ENCODE results near the gene SLC10A4.
"Not testable (repeated sequence)": the region's sequence is repeated elsewhere in the genome, so short reads cannot be mapped to it uniquely, and the experiment has no call there.

Gene SLC10A4

GRCh38 chr4:48450740-48451139 is 32.4 kb upstream of the SLC10A4 start:
- no peak for DNase-seq (ENCODE audit: low read depth)
- no peak for TF ChIP-seq CTCF (conservative IDR thresholded peaks at IDR 0.05; ENCODE audit: control insufficient read depth, insufficient read depth, low read depth, low read length)
- H3K4me3 ChIP-seq (ENCODE audit: control insufficient read depth, low read depth, low read length), result no peak overlapping the region

DNA sequence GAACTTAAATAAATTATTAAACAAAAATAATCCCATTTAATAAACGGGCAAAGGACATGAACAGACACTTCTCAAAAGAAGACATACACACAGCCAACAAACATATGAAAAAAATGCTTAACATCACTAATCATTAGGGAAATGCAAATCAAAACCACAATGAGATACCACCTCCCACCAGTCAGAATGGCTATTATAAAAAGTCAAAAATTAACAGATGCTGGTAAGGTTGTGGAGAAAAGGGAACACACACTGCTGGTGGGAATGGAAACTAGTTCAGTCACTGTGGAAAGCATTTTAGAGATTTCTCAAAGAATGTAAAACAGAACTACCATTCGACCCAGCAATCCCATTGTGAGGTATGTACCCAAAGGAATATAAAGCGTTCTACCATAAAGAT is 31.5 kb upstream of the SLC10A4 start:
- H3K4me3 ChIP-seq (ENCODE audit: control insufficient read depth, low read depth, low read length); DNase-seq (ENCODE audit: low read depth): not testable (repeated sequence)

DNA sequence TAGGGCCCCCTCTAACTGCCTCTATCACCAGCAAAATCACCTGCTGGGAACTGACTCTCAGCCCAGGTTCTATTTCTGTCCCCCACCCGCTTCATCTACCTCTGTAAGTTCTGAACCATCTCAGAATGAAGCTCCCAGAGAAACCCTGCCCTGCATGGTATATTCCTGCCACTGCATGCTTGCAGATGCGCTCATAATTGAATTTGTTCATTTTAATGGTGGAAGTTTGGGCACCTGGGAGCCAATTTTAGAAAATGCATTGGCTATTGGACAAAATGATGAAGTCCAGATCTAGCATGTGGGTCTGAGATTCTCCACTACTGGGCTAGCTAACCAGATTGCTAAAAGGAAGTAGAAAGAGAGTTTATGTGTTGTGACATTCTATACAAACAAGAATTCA is 28.6 kb upstream of the SLC10A4 start:
- no peak for TF ChIP-seq CTCF (conservative IDR thresholded peaks at IDR 0.05; ENCODE audit: control insufficient read depth, insufficient read depth, low read depth, low read length)
- DNase-seq (ENCODE audit: low read depth), result no peak
- no peak overlapping the region for H3K4me3 ChIP-seq (ENCODE audit: control insufficient read depth, low read depth, low read length)

- H3K4me3 ChIP-seq (ENCODE audit: control insufficient read depth, low read depth, low read length), result no peak overlapping the region
- no peak for DNase-seq (ENCODE audit: low read depth)
- TF ChIP-seq CTCF (conservative IDR thresholded peaks at IDR 0.05; ENCODE audit: control insufficient read depth, insufficient read depth, low read depth, low read length), result no peak
These were observed 22.1 kb upstream of the SLC10A4 start for GRCh38 chr4:48461000-48461399.

- no peak for DNase-seq (ENCODE audit: low read depth)
- TF ChIP-seq CTCF (conservative IDR thresholded peaks at IDR 0.05; ENCODE audit: control insufficient read depth, insufficient read depth, low read depth, low read length), result no peak
- no peak overlapping the region for H3K4me3 ChIP-seq (ENCODE audit: control insufficient read depth, low read depth, low read length)
These were observed 20.8 kb upstream of the SLC10A4 start for GRCh38 chr4:48462363-48462762.

DNA sequence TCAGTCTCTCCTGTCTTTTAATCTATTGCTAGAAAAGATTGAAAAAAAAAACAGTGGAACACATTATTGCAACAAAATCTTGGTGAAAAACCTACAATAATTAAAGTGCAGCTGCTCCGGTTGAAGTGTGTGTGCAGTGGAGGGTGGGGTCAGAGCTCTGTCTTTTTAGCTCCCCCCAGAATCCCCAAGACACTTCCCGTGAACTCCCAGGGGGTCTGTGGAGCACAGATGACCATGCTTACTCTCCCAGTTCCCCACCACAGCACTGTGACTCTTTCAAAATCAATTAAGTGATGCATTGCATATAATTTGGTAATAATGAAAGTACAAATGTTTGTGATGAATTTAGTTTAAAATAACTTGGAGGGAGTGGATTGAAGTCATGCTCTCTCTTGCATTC is 15.7 kb upstream of the SLC10A4 start:
- DNase-seq (ENCODE audit: low read depth), result no peak
- no peak overlapping the region for H3K4me3 ChIP-seq (ENCODE audit: control insufficient read depth, low read depth, low read length)
- TF ChIP-seq CTCF (conservative IDR thresholded peaks at IDR 0.05; ENCODE audit: control insufficient read depth, insufficient read depth, low read depth, low read length), result no peak

DNA sequence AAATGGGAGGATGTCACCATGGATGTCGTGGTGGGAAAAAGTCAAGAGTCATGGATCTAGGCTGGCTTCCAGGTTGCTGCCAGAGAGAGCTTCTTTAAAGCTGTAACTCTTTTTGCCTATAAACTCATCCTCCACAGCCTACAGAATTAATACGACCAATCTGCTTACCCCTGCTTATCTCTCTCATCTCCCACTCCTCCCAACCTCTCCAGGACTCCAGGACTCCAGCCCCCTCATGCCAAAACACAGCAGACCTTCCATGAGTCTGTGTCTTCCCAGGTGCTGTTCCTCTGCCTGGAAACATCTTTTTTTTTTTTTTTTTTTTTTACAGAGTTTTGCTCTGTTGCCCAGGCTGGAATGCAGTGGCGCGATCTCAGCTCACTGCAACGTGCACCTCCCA is 15.3 kb upstream of the SLC10A4 start:
- TF ChIP-seq CTCF (conservative IDR thresholded peaks at IDR 0.05; ENCODE audit: control insufficient read depth, insufficient read depth, low read depth, low read length), result no peak
- H3K4me3 ChIP-seq (ENCODE audit: control insufficient read depth, low read depth, low read length), result no peak overlapping the region
- DNase-seq (ENCODE audit: low read depth), result no peak
